GM23248 (cell line): Measurements from ENCODE around the gene MAN1A1.
"Not testable (repeated sequence)": the region's sequence is repeated elsewhere in the genome, so short reads cannot be mapped to it uniquely, and the experiment has no call there.

Source experiments
- EZH2 ChIP-seq: fragments of 200-600 bp; sonication (generic); IDR thresholded peaks from 2 replicates; pipeline ENCODE4 v1.6.1; 2018; ENCODE audit warnings: antibody characterized with exemption, mild to moderate bottlenecking; ENCODE audit not compliant: insufficient read depth, poor library complexity, severe bottlenecking
- EZH2phosphoT487 ChIP-seq: fragments of 200-600 bp; sonication (generic); IDR thresholded peaks from 2 replicates; pipeline ENCODE4 v1.6.1; 2018; ENCODE audit warnings: antibody characterized with exemption, moderate library complexity, mild to moderate bottlenecking, low read depth; ENCODE audit not compliant: insufficient read depth

- TF ChIP-seq EZH2, EZH2phosphoT487: not testable (repeated sequence)
Measured at GRCh38 chr6:119377043-119377442, 27.5 kb upstream of the MAN1A1 start.
